Activated naive CD4-positive, alpha-beta T cell treated with anti-CD3 and anti-CD28 coated beads for 36 hours (primary cell): ENCODE results near the gene TDRD9. TPM values are rescaled to one million over a fixed set of nuclear protein-coding genes. Genes with fewer than 3 reads are reported as not detected.

Experiments
- CTCF ChIA-PET: fragments of 350-600 bp; sonication (Branson Sonifier 250); formaldehyde crosslinking; loops from one replicate; lab custom pipeline; 2021; ENCODE audit warnings: antibody characterized with exemption; lab: Charles Lee
- DNase-seq: peaks from one replicate; pipeline ENCODE4 v3.0.0-alpha.2; 2020
- H3K27ac Mint-ChIP-seq: one replicate; pipeline ENCODE4 v1.8.0; 2021; ENCODE audit warnings: mild to moderate bottlenecking, mixed read lengths
- H3K27me3 Mint-ChIP-seq: one replicate; pipeline ENCODE4 v1.8.0; 2021; ENCODE audit warnings: low read depth, mixed read lengths
- H3K36me3 Mint-ChIP-seq: one replicate; pipeline ENCODE4 v1.8.0; 2021; ENCODE audit warnings: low read depth, mixed read lengths
- H3K4me1 Mint-ChIP-seq: one replicate; pipeline ENCODE4 v1.8.0; 2021; ENCODE audit warnings: low read depth, mixed read lengths
- H3K4me3 Mint-ChIP-seq: one replicate; pipeline ENCODE4 v1.8.0; 2021; ENCODE audit warnings: mild to moderate bottlenecking, moderate library complexity, mixed read lengths
- H3K9me3 Mint-ChIP-seq: one replicate; pipeline ENCODE4 v1.8.0; 2021; ENCODE audit warnings: mixed read lengths
- intact Hi-C: fragments of 100-400 bp; cut with micrococcal nuclease; formaldehyde crosslinking; loops from one replicate; pipeline ENCODE4 v1.15.1; 2023
- total RNA-seq, 2 experiments: library from RNA; stranded (reverse); gene quantifications; one replicate each; pipeline ENCODE4 v1.2.3, GENCODE V29; 2021

TDRD9 gene, protein sequence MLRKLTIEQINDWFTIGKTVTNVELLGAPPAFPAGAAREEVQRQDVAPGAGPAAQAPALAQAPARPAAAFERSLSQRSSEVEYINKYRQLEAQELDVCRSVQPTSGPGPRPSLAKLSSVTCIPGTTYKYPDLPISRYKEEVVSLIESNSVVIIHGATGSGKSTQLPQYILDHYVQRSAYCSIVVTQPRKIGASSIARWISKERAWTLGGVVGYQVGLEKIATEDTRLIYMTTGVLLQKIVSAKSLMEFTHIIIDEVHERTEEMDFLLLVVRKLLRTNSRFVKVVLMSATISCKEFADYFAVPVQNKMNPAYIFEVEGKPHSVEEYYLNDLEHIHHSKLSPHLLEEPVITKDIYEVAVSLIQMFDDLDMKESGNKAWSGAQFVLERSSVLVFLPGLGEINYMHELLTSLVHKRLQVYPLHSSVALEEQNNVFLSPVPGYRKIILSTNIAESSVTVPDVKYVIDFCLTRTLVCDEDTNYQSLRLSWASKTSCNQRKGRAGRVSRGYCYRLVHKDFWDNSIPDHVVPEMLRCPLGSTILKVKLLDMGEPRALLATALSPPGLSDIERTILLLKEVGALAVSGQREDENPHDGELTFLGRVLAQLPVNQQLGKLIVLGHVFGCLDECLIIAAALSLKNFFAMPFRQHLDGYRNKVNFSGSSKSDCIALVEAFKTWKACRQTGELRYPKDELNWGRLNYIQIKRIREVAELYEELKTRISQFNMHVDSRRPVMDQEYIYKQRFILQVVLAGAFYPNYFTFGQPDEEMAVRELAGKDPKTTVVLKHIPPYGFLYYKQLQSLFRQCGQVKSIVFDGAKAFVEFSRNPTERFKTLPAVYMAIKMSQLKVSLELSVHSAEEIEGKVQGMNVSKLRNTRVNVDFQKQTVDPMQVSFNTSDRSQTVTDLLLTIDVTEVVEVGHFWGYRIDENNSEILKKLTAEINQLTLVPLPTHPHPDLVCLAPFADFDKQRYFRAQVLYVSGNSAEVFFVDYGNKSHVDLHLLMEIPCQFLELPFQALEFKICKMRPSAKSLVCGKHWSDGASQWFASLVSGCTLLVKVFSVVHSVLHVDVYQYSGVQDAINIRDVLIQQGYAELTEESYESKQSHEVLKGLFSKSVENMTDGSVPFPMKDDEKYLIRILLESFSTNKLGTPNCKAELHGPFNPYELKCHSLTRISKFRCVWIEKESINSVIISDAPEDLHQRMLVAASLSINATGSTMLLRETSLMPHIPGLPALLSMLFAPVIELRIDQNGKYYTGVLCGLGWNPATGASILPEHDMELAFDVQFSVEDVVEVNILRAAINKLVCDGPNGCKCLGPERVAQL (N-terminal part only)
- under 1 TPM in 1 of 2 experiments, not detected in 1; 0.10 TPM for total RNA-seq

DNA sequence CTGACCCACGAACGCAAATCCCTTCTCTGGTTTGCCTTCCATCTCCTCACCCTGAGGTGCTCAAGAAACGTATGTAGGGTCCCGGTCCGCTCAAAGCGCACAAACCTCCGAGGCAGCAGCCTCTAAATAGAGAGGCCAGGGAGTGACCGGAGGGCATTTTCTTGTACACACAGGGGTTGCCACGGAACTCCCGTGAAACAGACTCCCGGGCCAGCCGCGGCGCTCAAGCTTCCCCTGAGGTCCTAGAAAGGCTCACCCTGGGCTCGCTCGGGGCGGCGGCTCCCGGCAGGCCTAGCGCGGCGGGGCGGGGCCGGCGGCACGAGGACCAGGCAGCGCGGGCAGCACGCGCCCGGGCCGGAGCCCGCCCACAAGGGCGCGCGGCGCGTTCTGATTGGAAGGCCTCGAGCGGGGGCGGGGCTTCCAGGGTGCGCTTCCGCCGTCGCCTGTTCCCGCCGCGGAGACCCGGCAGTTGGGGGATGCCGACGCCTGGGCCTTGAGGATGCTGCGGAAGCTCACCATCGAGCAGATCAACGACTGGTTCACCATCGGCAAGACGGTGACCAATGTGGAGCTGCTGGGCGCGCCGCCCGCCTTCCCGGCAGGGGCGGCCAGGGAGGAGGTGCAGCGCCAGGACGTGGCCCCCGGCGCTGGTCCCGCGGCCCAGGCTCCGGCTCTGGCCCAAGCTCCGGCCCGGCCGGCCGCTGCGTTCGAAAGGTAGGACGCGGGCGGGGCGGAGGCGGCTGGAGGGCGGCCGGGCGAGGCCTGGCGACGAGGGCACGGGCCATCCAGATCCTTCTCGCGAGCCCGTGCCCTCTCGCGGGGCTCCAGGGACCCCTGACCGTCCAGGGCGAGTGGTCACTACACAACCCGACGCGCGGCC, at the start of gene TDRD9:
TSS of gene TDRD9 (plus strand) at position 446 of the 880 bp plus-strand sequence. CDS start at position 500, 54 bp downstream.
- Mint-ChIP-seq H3K4me1 (no peaks in the 10 kb centered on the region), H3K27me3 (no peaks in the 10 kb centered on the region), H3K4me3 (no peak within 1 kb of the TSS), H3K36me3 (no peaks in the 10 kb centered on the region), H3K9me3 (no peaks in the 10 kb centered on the region), H3K27ac (no peak within 1 kb of the TSS)
- intact Hi-C loops: loop anchor here (10.0 kb wide), 1 partner anchor 303 kb away; the partner anchor contains the start of gene KLC1
- no peak for DNase-seq
- CTCF ChIA-PET: interaction anchor here (0.5 to 0.8 kb wide), 2 partner anchors 18 to 28 kb away, joined by 3 to 4 read pairs; no protein-coding TSS in a partner anchor

DNA sequence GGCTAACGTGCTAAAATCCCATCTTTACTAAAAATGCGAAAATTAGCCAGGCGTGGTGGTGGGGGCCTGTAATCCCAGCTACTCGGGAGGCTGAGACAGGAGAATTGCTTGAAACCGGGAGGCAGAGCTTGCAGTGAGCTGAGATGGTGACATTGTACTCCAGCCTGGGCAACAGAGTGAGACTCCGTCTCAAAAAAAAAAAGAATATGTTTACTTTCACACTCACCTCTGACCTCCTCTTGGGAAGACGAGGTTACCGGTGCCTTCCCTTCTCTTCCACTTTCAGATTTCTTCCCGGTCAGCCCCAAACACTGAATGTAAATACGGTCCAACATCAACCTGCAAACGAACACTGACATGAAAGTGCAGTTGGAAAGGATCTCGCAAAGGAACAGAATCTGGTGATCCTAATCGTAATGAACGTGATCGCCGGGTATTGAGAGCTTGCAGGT, 49.1 kb upstream of the TDRD9 start:
- intact Hi-C loops: no loop called here
- H3K27me3 Mint-ChIP-seq: no peaks in the 10 kb centered on the region
- H3K27ac Mint-ChIP-seq: no peak overlapping the region
- H3K9me3 Mint-ChIP-seq: no peaks in the 10 kb centered on the region
- H3K36me3 Mint-ChIP-seq: no peaks in the 10 kb centered on the region
- no peak for DNase-seq
- H3K4me3 Mint-ChIP-seq: peak overlapping the region; percentile 55
- CTCF ChIA-PET: interaction anchor here (1.6 to 3.9 kb wide), 3 partner anchors 22 to 73 kb away, joined by 6 to 24 read pairs (median 6); no protein-coding TSS in a partner anchor
- peaks cover 21% of the 10 kb centered on the region for H3K4me1 Mint-ChIP-seq

DNA sequence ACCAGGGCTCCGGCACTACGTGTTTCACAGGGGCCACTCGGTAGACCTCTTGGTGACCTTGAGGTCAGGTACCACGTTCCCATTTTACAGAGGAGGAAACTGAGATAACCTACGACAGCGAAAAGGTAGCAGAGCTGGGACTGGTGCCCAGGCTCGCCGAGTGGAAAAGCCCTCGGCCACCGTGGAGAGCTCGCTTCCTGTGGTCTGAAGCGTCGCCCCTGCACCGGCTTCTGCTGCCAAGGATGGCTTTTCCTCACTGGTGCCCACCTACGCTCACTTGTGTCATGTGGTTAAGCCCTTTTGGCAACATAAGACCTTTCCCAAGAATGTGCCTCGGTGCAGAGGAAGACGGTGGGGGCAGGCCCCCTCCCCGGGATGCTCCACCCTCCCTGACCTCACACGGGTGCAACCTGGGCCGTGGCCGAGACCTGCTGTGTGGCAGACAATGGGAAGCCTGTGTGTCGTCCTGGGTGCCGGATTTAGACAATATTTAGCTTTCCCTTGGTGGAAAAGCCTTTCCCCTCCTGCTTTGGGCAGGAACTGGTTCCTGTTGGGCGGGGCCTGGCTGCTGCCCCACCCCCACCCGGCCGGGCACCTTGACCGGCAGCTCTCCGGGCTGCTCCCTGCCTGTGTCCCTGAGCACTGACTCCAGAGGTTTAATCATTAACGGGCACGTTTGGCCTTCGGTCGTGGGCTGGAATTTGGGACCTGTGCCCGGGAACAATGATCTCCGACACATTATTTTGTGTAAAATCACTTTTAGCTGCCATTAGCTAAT, 48.5 kb upstream of the TDRD9 start:
- no peaks in the 10 kb centered on the region for H3K36me3 Mint-ChIP-seq
- peak; percentile 16 for DNase-seq

GRCh38 chr14:103880348-103881267, 47.6 kb upstream of the TDRD9 start:
- H3K4me1 Mint-ChIP-seq: peaks cover 18% of the 10 kb centered on the region
- DNase-seq: peak; percentile 32
- H3K27ac Mint-ChIP-seq: no peak overlapping the region
- CTCF ChIA-PET: interaction anchor here (0.5 to 3.9 kb wide), 6 partner anchors 20 to 82 kb away, joined by 3 to 24 read pairs (median 6); no protein-coding TSS in a partner anchor
- intact Hi-C loops: no loop called here
- H3K4me3 Mint-ChIP-seq: peak overlapping the region; percentile 55
- H3K36me3 Mint-ChIP-seq: no peaks in the 10 kb centered on the region
- H3K27me3 Mint-ChIP-seq: no peaks in the 10 kb centered on the region
- H3K9me3 Mint-ChIP-seq: no peaks in the 10 kb centered on the region

More for the DNA sequence above, 48.5 kb upstream of the TDRD9 start:
- CTCF ChIA-PET: interaction anchor here (0.6 to 3.9 kb wide), 5 partner anchors 21 to 81 kb away, joined by 4 to 24 read pairs (median 6); no protein-coding TSS in a partner anchor
- H3K4me1 Mint-ChIP-seq: peaks cover 19% of the 10 kb centered on the region
- no peaks in the 10 kb centered on the region for H3K27me3 Mint-ChIP-seq
- no peaks in the 10 kb centered on the region for H3K9me3 Mint-ChIP-seq
- peak overlapping the region; percentile 55 for H3K4me3 Mint-ChIP-seq
- no peak overlapping the region for H3K27ac Mint-ChIP-seq
- intact Hi-C loops: no loop called here

- peaks cover 18% of the 10 kb centered on the region for H3K4me1 Mint-ChIP-seq
- no peak overlapping the region for H3K27ac Mint-ChIP-seq
- CTCF ChIA-PET: interaction anchor here (0.5 to 3.9 kb wide), 3 partner anchors 19 to 29 kb away, joined by 3 to 24 read pairs (median 8); no protein-coding TSS in a partner anchor
- no peak overlapping the region for H3K4me3 Mint-ChIP-seq
- H3K27me3 Mint-ChIP-seq: no peaks in the 10 kb centered on the region
- intact Hi-C loops: no loop called here
- no peak for DNase-seq
- H3K36me3 Mint-ChIP-seq: no peaks in the 10 kb centered on the region
- H3K9me3 Mint-ChIP-seq: no peaks in the 10 kb centered on the region
Measured at GRCh38 chr14:103881268-103882201, 46.7 kb upstream of the TDRD9 start.

- H3K27ac Mint-ChIP-seq: no peak overlapping the region
- H3K4me1 Mint-ChIP-seq: peaks cover 18% of the 10 kb centered on the region
- H3K4me3 Mint-ChIP-seq: no peak overlapping the region
- no peaks in the 10 kb centered on the region for H3K27me3 Mint-ChIP-seq
- no peaks in the 10 kb centered on the region for H3K36me3 Mint-ChIP-seq
- CTCF ChIA-PET: interaction anchor here (0.6 kb wide), 1 partner anchor 25 kb away, joined by 3 read pairs; no protein-coding TSS in a partner anchor
- DNase-seq: no peak
- intact Hi-C loops: no loop called here
- no peaks in the 10 kb centered on the region for H3K9me3 Mint-ChIP-seq
Measured at GRCh38 chr14:103882503-103883262, 45.6 kb upstream of the TDRD9 start.

- Mint-ChIP-seq H3K4me3 (no peak overlapping the region), H3K27ac (no peak overlapping the region), H3K27me3 (no peaks in the 10 kb centered on the region), H3K36me3 (no peaks in the 10 kb centered on the region), H3K9me3 (no peaks in the 10 kb centered on the region), H3K4me1 (peaks cover 18% of the 10 kb centered on the region)
- no peak for DNase-seq
- CTCF ChIA-PET: no interaction called here
- intact Hi-C loops: no loop called here
Measured at GRCh38 chr14:103883263-103883523, 45.1 kb upstream of the TDRD9 start.

DNA sequence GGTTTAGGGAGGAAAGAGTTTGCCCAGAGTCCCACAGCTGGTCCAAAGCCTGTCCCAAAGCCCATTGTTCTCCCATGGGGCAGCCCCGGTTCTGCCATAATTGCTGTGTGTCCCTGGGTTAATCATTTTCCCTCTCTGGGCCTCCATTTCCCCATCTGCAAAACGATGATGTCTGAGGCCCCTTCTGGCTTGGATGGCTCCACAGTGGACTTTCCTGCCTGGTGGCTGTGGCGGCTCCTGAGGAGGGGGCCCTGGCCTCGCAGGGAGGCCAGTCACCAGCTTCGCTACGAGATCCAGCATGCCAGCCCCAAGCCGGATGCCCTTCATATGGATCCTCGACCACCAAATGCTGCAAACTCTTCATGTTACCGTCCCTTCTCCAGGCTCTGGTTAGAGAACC, 43.4 kb upstream of the TDRD9 start:
- no peaks in the 10 kb centered on the region for H3K9me3 Mint-ChIP-seq
- DNase-seq: no peak
- H3K27ac Mint-ChIP-seq: no peak overlapping the region
- no peak overlapping the region for H3K4me3 Mint-ChIP-seq
- H3K36me3 Mint-ChIP-seq: no peaks in the 10 kb centered on the region
- H3K4me1 Mint-ChIP-seq: peaks cover 13% of the 10 kb centered on the region
- no peaks in the 10 kb centered on the region for H3K27me3 Mint-ChIP-seq
- CTCF ChIA-PET: interaction anchor here (1.1 kb wide), 1 partner anchor 16 kb away, joined by 3 read pairs; no protein-coding TSS in a partner anchor
- intact Hi-C loops: no loop called here
